DND-41 (cell line): ENCODE measurements around the gene SOX21.

ENCODE experiments used
- ATAC-seq: fragments of 200-7000 bp; cut with Tn5 transposase; 3 replicates; pipeline ENCODE4 v1.9.1; 2021; ENCODE audit warnings: low read depth; ENCODE audit not compliant: insufficient read depth
- DNase-seq: peaks from one replicate; pipeline ENCODE4 v3.0.0-alpha.2; 2020
- H2AFZ ChIP-seq: 2 replicates; pipeline ENCODE4 v1.6.0; 2012; ENCODE audit warnings: low read depth, low read length
- H3K27ac ChIP-seq: 2 replicates; pipeline ENCODE4 v1.5.1; 2012; ENCODE audit warnings: low read length, inconsistent platforms
- H3K27me3 ChIP-seq: fragments of 200-600 bp; sonication (generic); 2 replicates; pipeline ENCODE4 v1.6.0; 2012; ENCODE audit warnings: low read length, mild to moderate bottlenecking, inconsistent platforms; ENCODE audit not compliant: insufficient read depth, poor library complexity
- H3K36me3 ChIP-seq: 2 replicates; pipeline ENCODE4 v1.5.1; 2012; ENCODE audit warnings: low read length, inconsistent platforms; ENCODE audit not compliant: insufficient read depth
- H3K4me1 ChIP-seq: 2 replicates; pipeline ENCODE4 v1.5.1; 2012; ENCODE audit warnings: mild to moderate bottlenecking, low read length; ENCODE audit not compliant: insufficient read depth
- H3K4me2 ChIP-seq: 2 replicates; pipeline ENCODE4 v1.6.0; 2012; ENCODE audit warnings: mild to moderate bottlenecking, moderate library complexity, low read length, inconsistent platforms; ENCODE audit not compliant: insufficient read depth
- H3K4me3 ChIP-seq, 2 experiments: fragments of 200-600 bp in 1 of 2; shearing (Covaris generic) in 1 of 2; 2 replicates each; pipeline ENCODE4 v1.5.1; 2012 to 2016; ENCODE audit warnings: inconsistent platforms in 2 of 2, low read length in 2 of 2, mild to moderate bottlenecking in 2 of 2, low read depth in 1 of 2, moderate library complexity in 1 of 2
- H3K79me2 ChIP-seq: 2 replicates; pipeline ENCODE4 v1.6.0; 2012; ENCODE audit warnings: low read length, inconsistent platforms; ENCODE audit not compliant: insufficient read depth
- H3K9ac ChIP-seq: 2 replicates; pipeline ENCODE4 v1.6.0; 2012; ENCODE audit warnings: low read depth, mild to moderate bottlenecking, inconsistent platforms, low read length, moderate library complexity
- H3K9me3 ChIP-seq: 2 replicates; pipeline ENCODE4 v1.5.1; 2012; ENCODE audit warnings: low read length, moderate library complexity, mild to moderate bottlenecking, inconsistent platforms; ENCODE audit not compliant: insufficient read depth, severe bottlenecking
- H4K20me1 ChIP-seq: 2 replicates; pipeline ENCODE4 v1.6.0; 2012; ENCODE audit warnings: low read length; ENCODE audit not compliant: insufficient read depth
- CTCF ChIP-seq: IDR thresholded peaks from 2 replicates; pipeline ENCODE4 v1.5.1; 2012; ENCODE audit warnings: borderline replicate concordance, low read length, moderate library complexity, mild to moderate bottlenecking; ENCODE audit not compliant: poor library complexity, severe bottlenecking; ENCODE audit errors: extremely low read depth
- EZH2 ChIP-seq: IDR thresholded peaks from 3 replicates; pipeline ENCODE4 v1.6.1; 2012; ENCODE audit warnings: borderline replicate concordance, low read depth, mild to moderate bottlenecking, moderate library complexity, low read length, inconsistent platforms; ENCODE audit not compliant: severe bottlenecking

Gene SOX21

GRCh38 chr13:94683409-94683808 is 28.9 kb downstream of the SOX21 start:
- Histone ChIP-seq H3K4me2 (no peak overlapping the region), H3K27ac (no peak overlapping the region), H2AFZ (no peak overlapping the region)

DNA sequence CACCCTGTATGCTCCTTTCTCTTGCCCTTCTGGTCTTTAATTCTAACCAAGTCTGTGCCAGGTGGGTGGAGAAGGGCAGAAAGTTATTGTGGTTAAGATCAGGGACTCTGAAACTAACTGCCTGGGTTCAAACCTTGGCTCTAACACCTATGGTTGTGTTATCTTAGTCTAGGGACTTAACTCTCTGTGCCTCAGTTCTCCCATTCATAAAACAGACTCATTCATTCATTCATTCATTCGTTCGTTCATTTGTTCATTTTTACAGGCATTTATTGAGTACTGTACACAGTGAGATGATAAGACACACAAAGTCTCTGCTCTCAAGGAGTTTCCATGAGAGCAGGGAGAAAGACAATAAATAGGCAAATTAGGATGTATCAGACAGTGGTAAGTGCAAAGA is 30.1 kb downstream of the SOX21 start:
- Histone ChIP-seq H3K4me1 (no peaks in the 10 kb centered on the region), H3K27ac (no peak overlapping the region), H3K9ac (no peak overlapping the region), H3K79me2 (no peaks in the 10 kb centered on the region), H2AFZ (no peak overlapping the region), H3K9me3 (no peaks in the 10 kb centered on the region), H3K27me3 (peaks cover 2% of the 10 kb centered on the region), H3K4me3 (no peak overlapping the region), H4K20me1 (no peaks in the 10 kb centered on the region), H3K36me3 (no peaks in the 10 kb centered on the region), H3K4me2 (no peak overlapping the region)
- DNase-seq (no peak), ATAC-seq (no peak)
- TF ChIP-seq CTCF (no peak), EZH2 (no peak)

More at GRCh38 chr13:94683409-94683808, 28.9 kb downstream of the SOX21 start:
- H4K20me1 ChIP-seq = no peaks in the 10 kb centered on the region
- no peaks in the 10 kb centered on the region for H3K9me3 ChIP-seq
- no peak for DNase-seq
- no peaks in the 10 kb centered on the region for H3K27me3 ChIP-seq
- H3K79me2 ChIP-seq = no peaks in the 10 kb centered on the region
- H3K4me3 ChIP-seq = no peak overlapping the region
- no peaks in the 10 kb centered on the region for H3K36me3 ChIP-seq
- ATAC-seq = no peak
- H3K4me1 ChIP-seq = no peaks in the 10 kb centered on the region
- TF ChIP-seq EZH2 = no peak
- H3K9ac ChIP-seq = no peak overlapping the region

GRCh38 chr13:94679614-94680013 is 32.7 kb downstream of the SOX21 start:
- TF ChIP-seq EZH2 (no peak), CTCF (no peak)
- no peak overlapping the region for H3K4me2 ChIP-seq
- no peaks in the 10 kb centered on the region for H4K20me1 ChIP-seq
- no peaks in the 10 kb centered on the region for H3K9me3 ChIP-seq
- H3K4me1 ChIP-seq = no peaks in the 10 kb centered on the region
- no peak overlapping the region for H3K9ac ChIP-seq
- no peak for ATAC-seq
- no peaks in the 10 kb centered on the region for H3K79me2 ChIP-seq
- H3K27me3 ChIP-seq = peaks cover 2% of the 10 kb centered on the region
- no peak overlapping the region for H3K4me3 ChIP-seq
- H2AFZ ChIP-seq = no peak overlapping the region
- H3K27ac ChIP-seq = no peak overlapping the region
- DNase-seq = no peak
- H3K36me3 ChIP-seq = no peaks in the 10 kb centered on the region

DNA sequence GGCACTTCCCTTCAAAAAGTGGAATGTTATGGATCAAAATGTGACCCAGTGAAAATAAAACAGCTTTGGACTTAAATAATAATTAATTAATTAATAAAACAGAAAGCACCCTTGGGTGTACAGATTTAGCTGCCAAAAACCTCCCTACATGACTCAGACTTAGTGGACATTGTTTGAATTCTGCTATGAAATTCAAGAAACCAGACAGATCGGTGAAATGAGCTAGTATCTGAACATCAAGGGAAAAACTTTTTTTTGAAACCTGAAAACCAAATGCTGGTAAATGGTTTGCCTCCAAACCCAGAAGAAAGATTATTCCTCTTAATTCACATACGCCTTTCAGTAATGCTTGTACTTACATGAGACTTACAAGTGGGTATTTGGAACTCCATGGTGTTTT is 33.5 kb downstream of the SOX21 start:
- no peaks in the 10 kb centered on the region for H3K79me2 ChIP-seq
- H3K9ac ChIP-seq = no peak overlapping the region
- H3K36me3 ChIP-seq = no peaks in the 10 kb centered on the region
- H4K20me1 ChIP-seq = no peaks in the 10 kb centered on the region
- H3K4me2 ChIP-seq = no peak overlapping the region
- H2AFZ ChIP-seq = no peak overlapping the region
- peaks cover 2% of the 10 kb centered on the region for H3K27me3 ChIP-seq
- H3K9me3 ChIP-seq = no peaks in the 10 kb centered on the region
- H3K27ac ChIP-seq = no peak overlapping the region
- no peak for DNase-seq
- no peak for TF ChIP-seq CTCF
- no peak for TF ChIP-seq EZH2
- no peak for ATAC-seq
- H3K4me3 ChIP-seq = no peak overlapping the region
- no peaks in the 10 kb centered on the region for H3K4me1 ChIP-seq
